Activated CD4-positive, alpha-beta T cell treated with anti-CD3 and anti-CD28 coated beads, Interleukin-2, amount 10 ng/mL, durations not matched to agents 7 days and 5 days (primary cell): ENCODE data around the gene CUX1. TPM values are rescaled to one million over a fixed set of nuclear protein-coding genes. Genes with fewer than 3 reads are reported as not detected.
"Not testable (repeated sequence)": the region's sequence is repeated elsewhere in the genome, so short reads cannot be mapped to it uniquely, and the experiment has no call there.

Source experiments
- CTCF ChIA-PET: fragments of 350-600 bp; sonication (Branson Sonifier 250); formaldehyde crosslinking; loops from one replicate; lab custom pipeline; 2021; ENCODE audit warnings: antibody characterized with exemption; lab: Charles Lee
- POLR2A ChIA-PET: fragments of 350-600 bp; sonication (Branson Sonifier 250); formaldehyde crosslinking; loops from one replicate; lab custom pipeline; 2021; ENCODE audit warnings: antibody characterized with exemption; lab: Charles Lee
- DNase-seq: peaks from one replicate; pipeline ENCODE4 v3.0.0-alpha.2; 2020
- H3K27ac Mint-ChIP-seq: one replicate; pipeline ENCODE4 v1.8.0; 2021; ENCODE audit warnings: mild to moderate bottlenecking, moderate library complexity, mixed read lengths
- H3K27me3 Mint-ChIP-seq: one replicate; pipeline ENCODE4 v1.8.0; 2021; ENCODE audit warnings: mixed read lengths
- H3K36me3 Mint-ChIP-seq: one replicate; pipeline ENCODE4 v1.8.0; 2021; ENCODE audit warnings: low read depth, mixed read lengths
- H3K4me1 Mint-ChIP-seq: one replicate; pipeline ENCODE4 v1.8.0; 2021; ENCODE audit warnings: mixed read lengths
- H3K4me3 Mint-ChIP-seq: one replicate; pipeline ENCODE4 v1.8.0; 2021; ENCODE audit warnings: mild to moderate bottlenecking, moderate library complexity, mixed read lengths
- H3K9me3 Mint-ChIP-seq: one replicate; pipeline ENCODE4 v1.8.0; 2021; ENCODE audit warnings: mixed read lengths
- total RNA-seq, 2 experiments: library from RNA; stranded (reverse); gene quantifications; one replicate each; pipeline ENCODE4 v1.2.3, GENCODE V29; 2021

CUX1 gene
- total RNA-seq, 2 experiments from 2014 or later = 27.8 to 34.7 TPM

GRCh38 chr7:102220960-102221800 lies 403.8 kb downstream of the CUX1 start:
- Mint-ChIP-seq H3K27ac (no peak overlapping the region), H3K4me1 (peaks cover 5% of the 10 kb centered on the region), H3K4me3 (no peak overlapping the region), H3K36me3 (no peaks in the 10 kb centered on the region), H3K9me3 (no peaks in the 10 kb centered on the region), H3K27me3 (no peaks in the 10 kb centered on the region)
- ChIA-PET CTCF (interaction anchor here (0.7 kb wide), 2 partner anchors 49 to 565 kb away, joined by 3 read pairs; no protein-coding TSS in a partner anchor), POLR2A (no interaction called here)
- no peak for DNase-seq

GRCh38 chr7:102221961-102222360 lies 404.5 kb downstream of the CUX1 start:
- no peak for DNase-seq
- ChIA-PET CTCF (interaction anchor here (0.7 kb wide), 2 partner anchors 565 to 890 kb away, joined by 3 read pairs; no protein-coding TSS in a partner anchor), POLR2A (no interaction called here)
- no peak overlapping the region for H3K27ac Mint-ChIP-seq
- no peaks in the 10 kb centered on the region for H3K9me3 Mint-ChIP-seq
- no peaks in the 10 kb centered on the region for H3K27me3 Mint-ChIP-seq
- H3K36me3 Mint-ChIP-seq = no peaks in the 10 kb centered on the region
- no peak overlapping the region for H3K4me3 Mint-ChIP-seq
- peaks cover 5% of the 10 kb centered on the region for H3K4me1 Mint-ChIP-seq

GRCh38 chr7:102222445-102222844 lies 405.0 kb downstream of the CUX1 start:
- POLR2A ChIA-PET = no interaction called here

GRCh38 chr7:102223184-102223583 lies 405.8 kb downstream of the CUX1 start:
- CTCF ChIA-PET = no interaction called here

More at GRCh38 chr7:102222445-102222844, 405.0 kb downstream of the CUX1 start:
- CTCF ChIA-PET = interaction anchor here (0.7 kb wide), 1 partner anchor 890 kb away, joined by 3 read pairs; no protein-coding TSS in a partner anchor
- Mint-ChIP-seq H3K27ac (no peak overlapping the region), H3K4me3 (no peak overlapping the region), H3K27me3 (no peaks in the 10 kb centered on the region), H3K4me1 (peaks cover 5% of the 10 kb centered on the region), H3K9me3 (no peaks in the 10 kb centered on the region), H3K36me3 (no peaks in the 10 kb centered on the region)
- DNase-seq = no peak

GRCh38 chr7:102225025-102225424 lies 407.6 kb downstream of the CUX1 start:
- Mint-ChIP-seq H3K9me3 (no peaks in the 10 kb centered on the region), H3K27me3 (no peaks in the 10 kb centered on the region), H3K4me1 (peaks cover 5% of the 10 kb centered on the region), H3K4me3 (no peak overlapping the region), H3K36me3 (no peaks in the 10 kb centered on the region), H3K27ac (no peak overlapping the region)
- POLR2A ChIA-PET = no interaction called here
- CTCF ChIA-PET = no interaction called here
- no peak for DNase-seq

More at GRCh38 chr7:102223184-102223583, 405.8 kb downstream of the CUX1 start:
- POLR2A ChIA-PET = no interaction called here
- H3K27ac Mint-ChIP-seq = no peak overlapping the region
- H3K36me3 Mint-ChIP-seq = no peaks in the 10 kb centered on the region
- no peaks in the 10 kb centered on the region for H3K27me3 Mint-ChIP-seq
- H3K9me3 Mint-ChIP-seq = no peaks in the 10 kb centered on the region
- no peak for DNase-seq
- H3K4me3 Mint-ChIP-seq = no peak overlapping the region
- peaks cover 5% of the 10 kb centered on the region for H3K4me1 Mint-ChIP-seq

- no peaks in the 10 kb centered on the region for H3K9me3 Mint-ChIP-seq
- peaks cover 5% of the 10 kb centered on the region for H3K4me1 Mint-ChIP-seq
- DNase-seq = no peak
- H3K36me3 Mint-ChIP-seq = no peaks in the 10 kb centered on the region
- no peak overlapping the region for H3K4me3 Mint-ChIP-seq
- no peaks in the 10 kb centered on the region for H3K27me3 Mint-ChIP-seq
- POLR2A ChIA-PET = no interaction called here
- CTCF ChIA-PET = no interaction called here
- H3K27ac Mint-ChIP-seq = no peak overlapping the region
Observed at GRCh38 chr7:102227371-102227770, 409.9 kb downstream of the CUX1 start.

GRCh38 chr7:102228935-102229334 lies 411.5 kb downstream of the CUX1 start:
- POLR2A ChIA-PET = no interaction called here
- no peaks in the 10 kb centered on the region for H3K9me3 Mint-ChIP-seq
- H3K4me1 Mint-ChIP-seq = no peaks in the 10 kb centered on the region
- H3K27ac Mint-ChIP-seq = no peak overlapping the region
- H3K4me3 Mint-ChIP-seq = no peak overlapping the region
- no peak for DNase-seq
- CTCF ChIA-PET = interaction anchor here (0.6 to 0.8 kb wide), 2 partner anchors 242 to 337 kb away, joined by 3 read pairs; no protein-coding TSS in a partner anchor
- H3K36me3 Mint-ChIP-seq = no peaks in the 10 kb centered on the region
- H3K27me3 Mint-ChIP-seq = no peaks in the 10 kb centered on the region

- POLR2A ChIA-PET, DNase-seq, H3K36me3 Mint-ChIP-seq, H3K27me3 Mint-ChIP-seq, H3K4me3 Mint-ChIP-seq, H3K27ac Mint-ChIP-seq, H3K4me1 Mint-ChIP-seq, H3K9me3 Mint-ChIP-seq: not testable (repeated sequence)
- CTCF ChIA-PET = interaction anchor here (0.7 kb wide), 1 partner anchor 40 kb away, joined by 4 read pairs; no protein-coding TSS in a partner anchor
Observed at GRCh38 chr7:102230162-102230561, 412.7 kb downstream of the CUX1 start.

- Mint-ChIP-seq H3K9me3 (no peaks in the 10 kb centered on the region), H3K4me3 (no peak overlapping the region), H3K4me1 (no peaks in the 10 kb centered on the region), H3K27ac (no peak overlapping the region), H3K36me3 (no peaks in the 10 kb centered on the region), H3K27me3 (no peaks in the 10 kb centered on the region)
- DNase-seq = no peak
- POLR2A ChIA-PET = no interaction called here
- CTCF ChIA-PET = interaction anchor here (0.7 kb wide), 2 partner anchors 40 to 52 kb away, joined by 4 read pairs; no protein-coding TSS in a partner anchor
Observed at GRCh38 chr7:102230593-102230992, 413.2 kb downstream of the CUX1 start.

GRCh38 chr7:102232611-102233286 lies 415.3 kb downstream of the CUX1 start:
- Mint-ChIP-seq H3K27me3 (no peaks in the 10 kb centered on the region), H3K4me1 (no peaks in the 10 kb centered on the region), H3K4me3 (no peak overlapping the region), H3K9me3 (no peaks in the 10 kb centered on the region), H3K27ac (no peak overlapping the region), H3K36me3 (no peaks in the 10 kb centered on the region)
- ChIA-PET CTCF (interaction anchor here (1.0 kb wide), 1 partner anchor 486 kb away, joined by 3 read pairs; no protein-coding TSS in a partner anchor), POLR2A (no interaction called here)
- no peak for DNase-seq

- no peaks in the 10 kb centered on the region for H3K9me3 Mint-ChIP-seq
- H3K27ac Mint-ChIP-seq = no peak overlapping the region
- no peaks in the 10 kb centered on the region for H3K27me3 Mint-ChIP-seq
- no peaks in the 10 kb centered on the region for H3K36me3 Mint-ChIP-seq
- H3K4me3 Mint-ChIP-seq = no peak overlapping the region
- DNase-seq = no peak
- no peaks in the 10 kb centered on the region for H3K4me1 Mint-ChIP-seq
- ChIA-PET CTCF (interaction anchor here (0.6 to 1.0 kb wide), 2 partner anchors 487 to 662 kb away, joined by 3 to 4 read pairs; no protein-coding TSS in a partner anchor), POLR2A (no interaction called here)
Observed at GRCh38 chr7:102234131-102234530, 416.7 kb downstream of the CUX1 start.

- Mint-ChIP-seq H3K4me1 (no peaks in the 10 kb centered on the region), H3K27me3 (no peaks in the 10 kb centered on the region), H3K27ac (no peak overlapping the region), H3K9me3 (no peaks in the 10 kb centered on the region), H3K4me3 (no peak overlapping the region), H3K36me3 (no peaks in the 10 kb centered on the region)
- DNase-seq = no peak
- ChIA-PET CTCF (interaction anchor here (0.6 kb wide), 2 partner anchors 167 to 662 kb away, joined by 3 to 4 read pairs; no protein-coding TSS in a partner anchor), POLR2A (no interaction called here)
Observed at GRCh38 chr7:102234801-102235550, 417.6 kb downstream of the CUX1 start.
